PC-9 (cell line): ENCODE measurements around the gene LNX2. TPM values are rescaled to one million over a fixed set of nuclear protein-coding genes. Genes with fewer than 3 reads are reported as not detected.

Experiments used
- BruUV-seq: library from RNA; stranded (reverse); fragments of 400-500 nt; replicated peaks from 2 replicates; lab custom pipeline; 2021; lab: Mats Ljungman, UMichigan
- CTCF ChIA-PET: fragments of 300-600 bp; sonication (Branson Sonifier 250); formaldehyde crosslinking; loops from one replicate; lab custom pipeline; 2022; ENCODE audit warnings: antibody characterized with exemption; lab: Charles Lee
- POLR2A ChIA-PET: fragments of 300-600 bp; sonication (Branson Sonifier 250); formaldehyde crosslinking; loops from one replicate; lab custom pipeline; 2022; ENCODE audit warnings: antibody characterized with exemption; ENCODE audit not compliant: unreplicated experiment; lab: Charles Lee
- DNase-seq, 2 experiments: peaks; one replicate each; pipeline versions ENCODE4 v3.0.0 to v3.0.0-alpha.2; 2015 to 2022; ENCODE audit warnings: mixed read lengths in 1 of 2
- H2AFZ ChIP-seq: fragments of 200-600 bp; sonication (generic); 2 replicates; pipeline ENCODE4 v1.8.1; 2017; ENCODE audit warnings: antibody characterized with exemption
- H3F3A ChIP-seq: fragments of 200-600 bp; sonication (generic); 2 replicates; pipeline ENCODE4 v1.8.1; 2017; ENCODE audit warnings: antibody characterized with exemption, mild to moderate bottlenecking, low read depth; ENCODE audit not compliant: insufficient read depth
- H3K27ac ChIP-seq: fragments of 200-600 bp; sonication (generic); 2 replicates; pipeline ENCODE4 v1.6.1; 2016; ENCODE audit warnings: mixed run types
- H3K27me3 ChIP-seq: fragments of 200-600 bp; sonication (generic); 2 replicates; pipeline ENCODE4 v1.6.1; 2016; ENCODE audit warnings: low read depth, mixed run types; ENCODE audit not compliant: insufficient read depth
- H3K36me3 ChIP-seq: fragments of 200-600 bp; sonication (generic); 2 replicates; pipeline ENCODE4 v1.6.1; 2016; ENCODE audit warnings: low read depth, mixed run types
- H3K4me1 ChIP-seq: fragments of 200-600 bp; sonication (generic); replicated peaks from 2 replicates; pipeline ENCODE4 v1.6.1; 2016; ENCODE audit warnings: mixed run types; ENCODE audit not compliant: insufficient read depth
- H3K4me2 ChIP-seq: fragments of 200-600 bp; sonication (generic); 2 replicates; pipeline ENCODE4 v1.6.1; 2017; ENCODE audit warnings: mixed run types
- H3K4me3 ChIP-seq: fragments of 200-600 bp; sonication (generic); 2 replicates; pipeline ENCODE4 v1.6.1; 2016; ENCODE audit warnings: mixed run types
- H3K79me2 ChIP-seq: fragments of 200-600 bp; sonication (generic); 2 replicates; pipeline ENCODE4 v1.6.1; 2017; ENCODE audit warnings: low read depth, mixed run types
- H3K9me2 ChIP-seq: fragments of 200-600 bp; sonication (generic); 2 replicates; pipeline ENCODE4 v1.8.1; 2017; ENCODE audit warnings: mild to moderate bottlenecking; ENCODE audit not compliant: insufficient read depth
- H3K9me3 ChIP-seq: fragments of 200-600 bp; sonication (generic); 2 replicates; pipeline ENCODE4 v1.8.1; 2016; ENCODE audit warnings: low read depth; ENCODE audit not compliant: insufficient read depth
- H4K20me1 ChIP-seq: fragments of 200-600 bp; sonication (generic); 2 replicates; pipeline ENCODE4 v1.8.1; 2017; ENCODE audit not compliant: insufficient read depth
- CTCF ChIP-seq: fragments of 200-600 bp; sonication (generic); conservative IDR thresholded peaks from 2 replicates; pipeline ENCODE4 v1.6.1; 2017; ENCODE audit warnings: mixed run types, antibody characterized with exemption, mild to moderate bottlenecking, moderate library complexity
- EZH2 ChIP-seq: fragments of 200-600 bp; sonication (generic); IDR thresholded peaks from 2 replicates; pipeline ENCODE4 v1.8.0; 2017; ENCODE audit warnings: antibody characterized with exemption, low read depth
- intact Hi-C: fragments of 100-400 bp; cut with micrococcal nuclease; formaldehyde crosslinking; loops from one replicate; pipeline ENCODE4 v1.10.0; 2022; ENCODE audit not compliant: unreplicated experiment
- total RNA-seq: library from RNA; stranded (reverse); gene quantifications from 2 replicates; pipeline ENCODE4 v1.2.3, GENCODE V29; 2021

The LNX2 gene
- total RNA-seq, 1 experiment from 2014 or later, result 7.0 TPM

DNA sequence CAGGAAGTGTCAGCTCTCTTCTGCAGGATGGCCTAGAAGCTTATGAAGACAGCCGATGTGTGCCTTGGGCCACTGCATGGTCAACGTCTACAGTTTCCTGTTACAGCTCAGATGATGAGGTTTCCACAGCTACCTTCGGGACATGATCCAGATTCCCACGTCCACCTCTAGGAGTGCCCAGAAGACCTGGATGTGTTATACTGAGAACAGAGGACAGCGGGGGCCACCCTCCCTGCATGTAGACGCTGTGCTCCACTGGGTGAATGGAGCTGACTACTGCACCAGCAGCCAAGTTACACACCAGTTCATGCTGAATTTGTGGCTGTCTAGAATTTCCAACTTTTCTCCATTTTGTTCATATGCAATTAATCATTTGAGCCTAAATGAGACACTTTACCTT is 91.4 kb downstream of the LNX2 start:
- H3K79me2 ChIP-seq, result no peaks in the 10 kb centered on the region
- H3K27me3 ChIP-seq, result peaks cover 36% of the 10 kb centered on the region
- no peak overlapping the region for H2AFZ ChIP-seq
- H3K4me3 ChIP-seq, result no peak overlapping the region
- TF ChIP-seq CTCF, result no peak
- no peak for TF ChIP-seq EZH2
- H3K27ac ChIP-seq, result no peak overlapping the region
- no peaks in the 10 kb centered on the region for H3K4me1 ChIP-seq
- H3K9me2 ChIP-seq, result no peaks in the 10 kb centered on the region; the same call in 1 of the 2 replicates
- CTCF ChIA-PET, result interaction anchor here (0.5 kb wide), 1 partner anchor 178 kb away, joined by 8 read pairs; no protein-coding TSS in a partner anchor
- no peak overlapping the region for H3K4me2 ChIP-seq
- POLR2A ChIA-PET, result interaction anchor here (0.6 kb wide), 1 partner anchor 302 kb away, joined by 8 read pairs; no protein-coding TSS in a partner anchor
- no peak for DNase-seq
- no peaks in the 10 kb centered on the region for H3K36me3 ChIP-seq
- H3F3A ChIP-seq, result no peaks in the 10 kb centered on the region
- H4K20me1 ChIP-seq, result no peaks in the 10 kb centered on the region
- H3K9me3 ChIP-seq, result no peaks in the 10 kb centered on the region
- intact Hi-C loops, result no loop called here
- no TSS peak for BruUV-seq

DNA sequence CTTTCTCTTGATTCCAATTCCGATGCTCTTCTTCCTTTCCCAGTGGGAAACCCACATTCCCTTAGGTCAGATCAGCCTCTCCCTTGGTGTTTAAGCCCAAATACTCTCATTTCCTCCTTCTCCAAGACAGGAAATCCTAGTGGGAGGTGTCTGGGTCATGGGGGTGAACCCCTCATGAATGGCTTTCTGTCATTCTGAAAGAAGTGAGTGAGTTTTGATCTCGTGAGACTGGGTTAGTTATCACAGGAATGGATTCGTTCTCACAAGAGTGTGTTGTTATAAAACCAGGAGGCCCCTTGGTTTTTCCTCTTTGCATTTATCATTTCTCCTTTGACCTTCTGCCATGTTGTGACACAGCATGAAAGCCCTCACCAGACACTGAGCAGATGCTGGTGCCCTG is 93.8 kb downstream of the LNX2 start:
- Histone ChIP-seq H3K36me3 (no peaks in the 10 kb centered on the region), H3K4me1 (no peaks in the 10 kb centered on the region), H3K4me3 (no peak overlapping the region), H3K27me3 (peaks cover 41% of the 10 kb centered on the region), H3K9me2 (no peaks in the 10 kb centered on the region; the same call in 1 of the 2 replicates), H2AFZ (no peak overlapping the region), H4K20me1 (no peaks in the 10 kb centered on the region), H3K9me3 (no peaks in the 10 kb centered on the region), H3K4me2 (no peak overlapping the region), H3K79me2 (no peaks in the 10 kb centered on the region), H3K27ac (no peak overlapping the region), H3F3A (no peaks in the 10 kb centered on the region)
- TF ChIP-seq CTCF, result no peak
- TF ChIP-seq EZH2, result no peak
- intact Hi-C loops, result no loop called here
- BruUV-seq, result no TSS peak
- ChIA-PET CTCF (no interaction called here), POLR2A (no interaction called here)
- DNase-seq, result no peak

GRCh38 chr13:27524981-27525975 is 95.1 kb downstream of the LNX2 start:
- Histone ChIP-seq H3F3A (no peaks in the 10 kb centered on the region), H3K9me2 (no peaks in the 10 kb centered on the region; the same call in 1 of the 2 replicates), H3K79me2 (no peaks in the 10 kb centered on the region), H3K4me1 (no peaks in the 10 kb centered on the region), H2AFZ (no peak overlapping the region), H4K20me1 (no peaks in the 10 kb centered on the region), H3K4me3 (no peak overlapping the region), H3K4me2 (no peak overlapping the region), H3K27ac (no peak overlapping the region), H3K36me3 (no peaks in the 10 kb centered on the region), H3K27me3 (peaks cover 51% of the 10 kb centered on the region), H3K9me3 (no peaks in the 10 kb centered on the region)
- TF ChIP-seq CTCF, result no peak
- no peak for TF ChIP-seq EZH2
- intact Hi-C loops, result no loop called here
- no peak for DNase-seq
- POLR2A ChIA-PET, result no interaction called here
- BruUV-seq, result no TSS peak
- CTCF ChIA-PET, result no interaction called here
